ENCODE data around the gene NTSR2.

The NTSR2 gene

GRCh38 chr2:11713815-11714214 is 43.8 kb upstream of the NTSR2 start:
- H3K27ac ChIP-seq = no peak overlapping the region

GRCh38 chr2:11712866-11713265 is 42.9 kb upstream of the NTSR2 start:
- TF ChIP-seq, protein P1, sequence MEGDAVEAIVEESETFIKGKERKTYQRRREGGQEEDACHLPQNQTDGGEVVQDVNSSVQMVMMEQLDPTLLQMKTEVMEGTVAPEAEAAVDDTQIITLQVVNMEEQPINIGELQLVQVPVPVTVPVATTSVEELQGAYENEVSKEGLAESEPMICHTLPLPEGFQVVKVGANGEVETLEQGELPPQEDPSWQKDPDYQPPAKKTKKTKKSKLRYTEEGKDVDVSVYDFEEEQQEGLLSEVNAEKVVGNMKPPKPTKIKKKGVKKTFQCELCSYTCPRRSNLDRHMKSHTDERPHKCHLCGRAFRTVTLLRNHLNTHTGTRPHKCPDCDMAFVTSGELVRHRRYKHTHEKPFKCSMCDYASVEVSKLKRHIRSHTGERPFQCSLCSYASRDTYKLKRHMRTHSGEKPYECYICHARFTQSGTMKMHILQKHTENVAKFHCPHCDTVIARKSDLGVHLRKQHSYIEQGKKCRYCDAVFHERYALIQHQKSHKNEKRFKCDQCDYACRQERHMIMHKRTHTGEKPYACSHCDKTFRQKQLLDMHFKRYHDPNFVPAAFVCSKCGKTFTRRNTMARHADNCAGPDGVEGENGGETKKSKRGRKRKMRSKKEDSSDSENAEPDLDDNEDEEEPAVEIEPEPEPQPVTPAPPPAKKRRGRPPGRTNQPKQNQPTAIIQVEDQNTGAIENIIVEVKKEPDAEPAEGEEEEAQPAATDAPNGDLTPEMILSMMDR (IDR thresholded peaks at IDR 0.05) = no peak
- TF ChIP-seq ZFX (IDR thresholded peaks at IDR 0.05; ENCODE audit: borderline replicate concordance) = no peak
- no peak overlapping the region for H3K27ac ChIP-seq

More at GRCh38 chr2:11713815-11714214, 43.8 kb upstream of the NTSR2 start:
- no peak for TF ChIP-seq ZFX (IDR thresholded peaks at IDR 0.05; ENCODE audit: borderline replicate concordance)
- TF ChIP-seq, protein P1 (IDR thresholded peaks at IDR 0.05) = no peak

DNA sequence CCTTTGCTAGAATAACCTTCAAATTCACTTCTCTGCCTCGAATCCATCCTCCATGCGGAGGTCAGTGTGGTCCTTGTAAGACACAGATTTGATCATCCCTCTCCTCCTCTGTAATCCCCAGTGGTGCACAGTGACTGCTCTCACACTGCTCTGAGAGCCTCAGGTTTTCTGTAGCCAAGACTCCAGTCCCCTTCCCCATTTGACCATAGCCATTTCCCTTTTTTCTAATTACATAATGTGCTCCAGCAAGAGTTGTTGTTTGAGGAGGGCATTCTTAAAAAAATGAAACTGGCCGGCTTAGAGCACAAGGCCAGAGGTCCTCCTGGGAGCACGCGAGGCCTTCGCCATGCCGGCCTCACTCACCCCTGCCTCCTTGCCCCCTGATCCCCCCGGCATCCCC is 41.8 kb upstream of the NTSR2 start:
- no peak overlapping the region for H3K27ac ChIP-seq
- TF ChIP-seq, protein P1 (IDR thresholded peaks at IDR 0.05) = no peak
- no peak for TF ChIP-seq ZFX (IDR thresholded peaks at IDR 0.05; ENCODE audit: borderline replicate concordance)

DNA sequence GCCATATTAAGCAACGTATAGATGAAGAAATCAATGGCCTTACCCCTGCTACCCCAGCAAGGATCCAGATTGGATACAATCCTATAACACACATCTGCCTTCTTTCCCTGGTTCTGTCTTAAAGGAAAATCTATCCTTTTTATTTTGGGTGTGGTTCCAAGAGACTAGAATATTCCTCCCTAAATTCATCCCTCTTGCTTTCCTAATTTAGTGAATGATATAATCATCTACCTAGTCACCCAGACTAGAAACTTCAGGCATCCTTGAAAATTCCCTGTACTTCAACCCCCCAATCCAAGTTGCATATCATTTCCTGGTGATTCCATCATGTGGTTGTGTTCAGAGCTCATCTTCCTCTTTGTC is 41.3 kb upstream of the NTSR2 start:
- H3K27ac ChIP-seq = no peak overlapping the region
- TF ChIP-seq, protein P1 (IDR thresholded peaks at IDR 0.05) = no peak
- no peak for TF ChIP-seq ZFX (IDR thresholded peaks at IDR 0.05; ENCODE audit: borderline replicate concordance)

GRCh38 chr2:11710632-11711353 is 40.8 kb upstream of the NTSR2 start:
- no peak overlapping the region for H3K27ac ChIP-seq
- TF ChIP-seq ZFX (IDR thresholded peaks at IDR 0.05; ENCODE audit: borderline replicate concordance) = no peak
- TF ChIP-seq, protein P1 (IDR thresholded peaks at IDR 0.05) = no peak

- TF ChIP-seq, protein P1 (IDR thresholded peaks at IDR 0.05) = no peak
- no peak for TF ChIP-seq ZFX (IDR thresholded peaks at IDR 0.05; ENCODE audit: borderline replicate concordance)
These were observed 40.2 kb upstream of the NTSR2 start for GRCh38 chr2:11710210-11710609.

DNA sequence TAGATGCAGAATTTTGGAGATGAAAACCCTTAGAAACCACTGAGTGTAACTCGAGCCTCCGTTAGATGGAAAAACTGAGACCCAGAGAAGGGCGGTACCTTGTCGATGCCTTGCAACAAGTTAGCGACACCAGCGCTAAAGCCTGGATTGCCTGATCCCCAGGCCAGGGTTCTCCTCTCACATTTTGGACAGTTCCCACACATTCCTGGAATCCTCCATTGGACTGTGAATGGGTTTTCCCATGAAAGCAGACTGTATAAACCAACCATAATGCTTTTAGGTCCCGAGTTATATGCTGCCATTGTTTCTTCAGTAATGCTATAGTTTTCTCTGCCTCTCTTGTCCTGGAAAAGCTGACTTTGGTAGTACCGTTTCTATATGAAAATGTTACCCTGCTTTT is 39.3 kb upstream of the NTSR2 start:
- H3K27ac ChIP-seq = no peak overlapping the region
- no peak for TF ChIP-seq ZFX (IDR thresholded peaks at IDR 0.05; ENCODE audit: borderline replicate concordance)

More at GRCh38 chr2:11710210-11710609, 40.2 kb upstream of the NTSR2 start:
- H3K27ac ChIP-seq = no peak overlapping the region

DNA sequence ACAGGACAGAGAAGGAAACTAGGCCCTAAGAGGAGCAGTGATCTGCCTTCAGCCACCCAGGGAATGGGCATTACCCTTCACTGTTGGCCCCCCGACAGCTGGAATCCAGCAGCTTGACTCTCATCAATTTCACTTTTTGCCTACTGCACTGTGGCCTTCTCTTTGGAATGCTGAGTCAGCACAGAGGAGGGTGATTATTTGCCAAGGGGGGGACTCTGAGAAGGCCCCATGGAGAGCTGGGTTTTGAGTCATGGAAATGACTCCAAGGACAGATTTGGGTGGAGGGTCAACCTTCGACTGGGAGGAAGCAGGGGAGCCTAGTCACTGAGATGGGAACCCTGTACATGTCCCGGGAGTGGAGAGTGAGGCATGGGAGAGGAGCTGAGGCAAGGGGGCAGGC is 38.1 kb upstream of the NTSR2 start:
- no peak overlapping the region for H3K27ac ChIP-seq
- TF ChIP-seq, protein P1 (IDR thresholded peaks at IDR 0.05) = no peak
- TF ChIP-seq ZFX (IDR thresholded peaks at IDR 0.05; ENCODE audit: borderline replicate concordance) = no peak

Data from 22Rv1 (cell line).